Measurements from ENCODE around the gene POMGNT2. TPM values are rescaled to one million over a fixed set of nuclear protein-coding genes. Genes with fewer than 3 reads are reported as not detected.

The POMGNT2 gene
- total and polyA plus RNA-seq, 2 donors: 15.6 to 39.8 TPM

GRCh38 chr3:43123895-43124294 lies 18.0 kb upstream of the POMGNT2 start:
- no peak overlapping the region for H3K4me3 ChIP-seq (ENCODE audit: low read depth, low read length)
- no peaks in the 10 kb centered on the region for H3K4me1 ChIP-seq (ENCODE audit: insufficient read depth)
- H3K36me3 ChIP-seq (ENCODE audit: insufficient read depth): no peaks in the 10 kb centered on the region
- no peak for DNase-seq (ENCODE audit: extremely low spot score)
- no peak overlapping the region for H3K27ac ChIP-seq (ENCODE audit: low read depth)

- no peaks in the 10 kb centered on the region for H3K36me3 ChIP-seq (ENCODE audit: insufficient read depth)
- DNase-seq (ENCODE audit: extremely low spot score): no peak
- H3K4me1 ChIP-seq (ENCODE audit: insufficient read depth): no peaks in the 10 kb centered on the region
- no peak overlapping the region for H3K27ac ChIP-seq (ENCODE audit: low read depth)
- WGBS: 93% methylated on average over 3 of the region's 3 CpGs
- no peak overlapping the region for H3K4me3 ChIP-seq (ENCODE audit: low read depth, low read length)
Measured at GRCh38 chr3:43120937-43121336, 15.1 kb upstream of the POMGNT2 start.

GRCh38 chr3:43117257-43117656 lies 11.4 kb upstream of the POMGNT2 start:
- no peak for DNase-seq (ENCODE audit: extremely low spot score)
- Histone ChIP-seq H3K27ac (ENCODE audit: low read depth) (no peak overlapping the region), H3K36me3 (ENCODE audit: insufficient read depth) (no peaks in the 10 kb centered on the region), H3K4me3 (ENCODE audit: low read depth, low read length) (no peak overlapping the region), H3K4me1 (ENCODE audit: insufficient read depth) (no peaks in the 10 kb centered on the region)
- WGBS: 90% methylated on average over 4 of the region's 4 CpGs

- no peak for DNase-seq (ENCODE audit: extremely low spot score)
- H3K4me1 ChIP-seq (ENCODE audit: insufficient read depth): no peaks in the 10 kb centered on the region
- no peak overlapping the region for H3K4me3 ChIP-seq (ENCODE audit: low read depth, low read length)
- H3K36me3 ChIP-seq (ENCODE audit: insufficient read depth): no peaks in the 10 kb centered on the region
- H3K27ac ChIP-seq (ENCODE audit: low read depth): no peak overlapping the region
- 93% methylated on average over 3 of the region's 3 CpGs for WGBS
Measured at GRCh38 chr3:43113671-43114070, 7.8 kb upstream of the POMGNT2 start.

- no peak for DNase-seq (ENCODE audit: extremely low spot score)
- WGBS: 16% methylated on average over 6 of the region's 6 CpGs
- Histone ChIP-seq H3K4me1 (ENCODE audit: insufficient read depth) (no peaks in the 10 kb centered on the region), H3K36me3 (ENCODE audit: insufficient read depth) (no peaks in the 10 kb centered on the region), H3K27ac (ENCODE audit: low read depth) (no peak overlapping the region), H3K4me3 (ENCODE audit: low read depth, low read length) (peak overlapping the region; percentile 78)
Measured at GRCh38 chr3:43106293-43106628, 382 bp upstream of the POMGNT2 start.

GRCh38 chr3:43104660-43105595 lies 951 bp downstream of the POMGNT2 start:
- Histone ChIP-seq H3K4me1 (ENCODE audit: insufficient read depth) (no peaks in the 10 kb centered on the region), H3K4me3 (ENCODE audit: low read depth, low read length) (peak overlapping the region; percentile 78), H3K27ac (ENCODE audit: low read depth) (no peak overlapping the region), H3K36me3 (ENCODE audit: insufficient read depth) (no peaks in the 10 kb centered on the region)
- DNase-seq (ENCODE audit: extremely low spot score): no peak
- WGBS: 40% methylated on average over 33 of the region's 33 CpGs

- Histone ChIP-seq H3K4me1 (ENCODE audit: insufficient read depth) (no peaks in the 10 kb centered on the region), H3K36me3 (ENCODE audit: insufficient read depth) (no peaks in the 10 kb centered on the region), H3K27ac (ENCODE audit: low read depth) (no peak overlapping the region), H3K4me3 (ENCODE audit: low read depth, low read length) (no peak overlapping the region)
- WGBS: 85% methylated on average over 3 of the region's 3 CpGs
- no peak for DNase-seq (ENCODE audit: extremely low spot score)
Measured at GRCh38 chr3:43104039-43104438, 1.8 kb downstream of the POMGNT2 start.

- peak; percentile 6 for DNase-seq (ENCODE audit: extremely low spot score)
- no peaks in the 10 kb centered on the region for H3K36me3 ChIP-seq (ENCODE audit: insufficient read depth)
- no peak overlapping the region for H3K4me3 ChIP-seq (ENCODE audit: low read depth, low read length)
- H3K27ac ChIP-seq (ENCODE audit: low read depth): no peak overlapping the region
- H3K4me1 ChIP-seq (ENCODE audit: insufficient read depth): no peaks in the 10 kb centered on the region
- WGBS: 40% methylated on average over 2 of the region's 2 CpGs
Measured at GRCh38 chr3:43102773-43103480, 3.0 kb downstream of the POMGNT2 start.

GRCh38 chr3:43098761-43099160 lies 7.1 kb downstream of the POMGNT2 start:
- Histone ChIP-seq H3K27ac (ENCODE audit: low read depth) (no peak overlapping the region), H3K4me1 (ENCODE audit: insufficient read depth) (no peaks in the 10 kb centered on the region), H3K4me3 (ENCODE audit: low read depth, low read length) (no peak overlapping the region), H3K36me3 (ENCODE audit: insufficient read depth) (no peaks in the 10 kb centered on the region)
- WGBS: 94% methylated on average over 8 of the region's 8 CpGs
- no peak for DNase-seq (ENCODE audit: extremely low spot score)

GRCh38 chr3:43097400-43098080 lies 8.3 kb downstream of the POMGNT2 start:
- no peaks in the 10 kb centered on the region for H3K36me3 ChIP-seq (ENCODE audit: insufficient read depth)
- no peaks in the 10 kb centered on the region for H3K4me1 ChIP-seq (ENCODE audit: insufficient read depth)
- H3K4me3 ChIP-seq (ENCODE audit: low read depth, low read length): no peak overlapping the region
- no peak overlapping the region for H3K27ac ChIP-seq (ENCODE audit: low read depth)
- 79% methylated on average over 5 of the region's 5 CpGs for WGBS
- DNase-seq (ENCODE audit: extremely low spot score): no peak

- no peak for DNase-seq (ENCODE audit: extremely low spot score)
- no peak overlapping the region for H3K27ac ChIP-seq (ENCODE audit: low read depth)
- 49% methylated on average over 3 of the region's 3 CpGs for WGBS
- no peaks in the 10 kb centered on the region for H3K4me1 ChIP-seq (ENCODE audit: insufficient read depth)
- no peak overlapping the region for H3K4me3 ChIP-seq (ENCODE audit: low read depth, low read length)
- H3K36me3 ChIP-seq (ENCODE audit: insufficient read depth): no peaks in the 10 kb centered on the region
Measured at GRCh38 chr3:43096761-43097160, 9.1 kb downstream of the POMGNT2 start.

GRCh38 chr3:43095370-43095769 lies 10.5 kb downstream of the POMGNT2 start:
- H3K27ac ChIP-seq (ENCODE audit: low read depth): no peak overlapping the region
- H3K4me1 ChIP-seq (ENCODE audit: insufficient read depth): no peaks in the 10 kb centered on the region
- H3K4me3 ChIP-seq (ENCODE audit: low read depth, low read length): no peak overlapping the region
- DNase-seq (ENCODE audit: extremely low spot score): no peak
- WGBS: 96% methylated on average over 5 of the region's 5 CpGs
- no peaks in the 10 kb centered on the region for H3K36me3 ChIP-seq (ENCODE audit: insufficient read depth)

GRCh38 chr3:43094851-43095250 lies 11.0 kb downstream of the POMGNT2 start:
- 91% methylated on average over 4 of the region's 4 CpGs for WGBS
- H3K4me3 ChIP-seq (ENCODE audit: low read depth, low read length): no peak overlapping the region
- H3K36me3 ChIP-seq (ENCODE audit: insufficient read depth): no peaks in the 10 kb centered on the region
- no peak for DNase-seq (ENCODE audit: extremely low spot score)
- no peaks in the 10 kb centered on the region for H3K4me1 ChIP-seq (ENCODE audit: insufficient read depth)
- H3K27ac ChIP-seq (ENCODE audit: low read depth): no peak overlapping the region

- Histone ChIP-seq H3K36me3 (ENCODE audit: insufficient read depth) (no peaks in the 10 kb centered on the region), H3K4me1 (ENCODE audit: insufficient read depth) (no peaks in the 10 kb centered on the region), H3K4me3 (ENCODE audit: low read depth, low read length) (no peak overlapping the region), H3K27ac (ENCODE audit: low read depth) (no peak overlapping the region)
- WGBS: 79% methylated on average over 2 of the region's 2 CpGs
- DNase-seq (ENCODE audit: extremely low spot score): no peak
Measured at GRCh38 chr3:43094381-43094780, 11.5 kb downstream of the POMGNT2 start.

Measured in urinary bladder (tissue), 4 donors.